ENCODE results near the gene CELA2B. TPM values are rescaled to one million over a fixed set of nuclear protein-coding genes. Genes with fewer than 3 reads are reported as not detected.

The CELA2B gene
- polyA plus RNA-seq, 1 of the 3 experiments (the other 2 are of a cell fraction) = not detected

GRCh38 chr1:15429701-15430149 is 46.2 kb upstream of the CELA2B start:
- 74% methylated on average over 14 of the region's 19 CpGs for WGBS (ENCODE audit: low lambda C conversion rate)
- Histone ChIP-seq H2AFZ (ENCODE audit: low read depth) (no peak overlapping the region), H3K27ac (ENCODE audit: low read depth in 2 of 2, low read length in 1 of 2) (no peak overlapping the region), H3K9me2 (no peaks in the 10 kb centered on the region), H3F3A (replicated peaks; ENCODE audit: insufficient read depth) (peaks cover 3% of the 10 kb centered on the region), H3K4me3 (ENCODE audit: low read depth in 2 of 2, low read length in 1 of 2) (no peak overlapping the region), H4K20me1 (ENCODE audit: insufficient read depth) (no peaks in the 10 kb centered on the region), H3K9me3 (no peaks in the 10 kb centered on the region), H3K4me2 (no peak overlapping the region), H3K4me1 (ENCODE audit: control insufficient read depth in 1 of 2, insufficient read depth in 2 of 2, low read depth in 1 of 2, low read length in 1 of 2) (no peaks in the 10 kb centered on the region; a peak in 1 of 4 replicates), H3K9ac (no peak overlapping the region), H3K27me3 (ENCODE audit: insufficient read depth) (no peaks in the 10 kb centered on the region), H3K36me3 (replicated peaks in 1 of 2; ENCODE audit: control insufficient read depth in 1 of 2, insufficient read depth in 2 of 2, low read length in 1 of 2) (peaks cover 4 to 7% of the 10 kb centered on the region in 2 experiments), H3K79me2 (ENCODE audit: insufficient read depth) (peaks cover 4% of the 10 kb centered on the region)
- TF ChIP-seq TEAD4 (IDR thresholded peaks at IDR 0.05; ENCODE audit: borderline replicate concordance, insufficient read depth) = no peak
- TF ChIP-seq MAX (IDR thresholded peaks at IDR 0.05; ENCODE audit: low read depth) = no peak
- TF ChIP-seq JUND (IDR thresholded peaks at IDR 0.05) = no peak
- no peak for TF ChIP-seq PBX3 (IDR thresholded peaks at IDR 0.05)
- no peak for TF ChIP-seq FOXM1 (IDR thresholded peaks at IDR 0.05; ENCODE audit: low read depth)
- TF ChIP-seq IRF3 (IDR thresholded peaks at IDR 0.05; ENCODE audit: low read depth, low read length) = no peak
- ChIA-PET CTCF (interaction anchor here (0.8 to 14.9 kb wide), 6 partner anchors 18 to 277 kb away, joined by 3 to 311 read pairs (median 10); partner anchors contain the start of gene EFHD2), POLR2A (no interaction called here)
- DNase-seq = peak; percentile 23

- ChIA-PET CTCF (interaction anchor here (0.6 to 14.9 kb wide), 52 partner anchors 9 to 332 kb away, joined by 3 to 311 read pairs (median 4); partner anchors contain the start of genes EFHD2 and TMEM51), POLR2A (no interaction called here)
- no peaks in the 10 kb centered on the region for H4K20me1 ChIP-seq (ENCODE audit: insufficient read depth)
- H3K4me3 ChIP-seq (ENCODE audit: low read depth in 2 of 2, low read length in 1 of 2) = no peak overlapping the region; a peak in 1 of 4 replicates
- no peak overlapping the region for H2AFZ ChIP-seq (ENCODE audit: low read depth)
- H3K4me2 ChIP-seq = no peak overlapping the region
- H3K9me3 ChIP-seq = no peaks in the 10 kb centered on the region
- H3K36me3 ChIP-seq (replicated peaks in 1 of 2; ENCODE audit: control insufficient read depth in 1 of 2, insufficient read depth in 2 of 2, low read length in 1 of 2) = peaks cover 4 to 7% of the 10 kb centered on the region in 2 experiments
- peaks cover 3% of the 10 kb centered on the region for H3F3A ChIP-seq (replicated peaks; ENCODE audit: insufficient read depth)
- H3K27me3 ChIP-seq (ENCODE audit: insufficient read depth) = no peaks in the 10 kb centered on the region
- H3K4me1 ChIP-seq (ENCODE audit: control insufficient read depth in 1 of 2, insufficient read depth in 2 of 2, low read depth in 1 of 2, low read length in 1 of 2) = no peaks in the 10 kb centered on the region; a peak in 1 of 4 replicates
- H3K27ac ChIP-seq (ENCODE audit: low read depth in 2 of 2, low read length in 1 of 2) = no peak overlapping the region
- no peaks in the 10 kb centered on the region for H3K79me2 ChIP-seq (ENCODE audit: insufficient read depth)
- H3K9me2 ChIP-seq = no peaks in the 10 kb centered on the region
- WGBS (ENCODE audit: low lambda C conversion rate) = 85% methylated on average over 11 of the region's 19 CpGs
- peak; percentile 93 for DNase-seq
- no peak for TF ChIP-seq SIN3A (IDR thresholded peaks at IDR 0.05; ENCODE audit: borderline replicate concordance, low read depth, low read length)
- no peak for TF ChIP-seq ZBTB33 (IDR thresholded peaks at IDR 0.05; ENCODE audit: borderline replicate concordance, low read depth)
- peak; percentile 81 for TF ChIP-seq SMC3 (IDR thresholded peaks at IDR 0.05; ENCODE audit: low read depth, low read length)
- no peak for TF ChIP-seq REST (IDR thresholded peaks at IDR 0.05; ENCODE audit: low read depth, low read length)
- TF ChIP-seq IRF3 (IDR thresholded peaks at IDR 0.05; ENCODE audit: low read depth, low read length) = no peak
- TF ChIP-seq TEAD4 (IDR thresholded peaks at IDR 0.05; ENCODE audit: borderline replicate concordance, insufficient read depth) = no peak
- TF ChIP-seq CTCF (IDR thresholded peaks at IDR 0.05) = peak; percentile 98
- peak; percentile 93 for TF ChIP-seq RAD21 (IDR thresholded peaks at IDR 0.05; ENCODE audit: low read length)
- no peak overlapping the region for H3K9ac ChIP-seq
Measured at GRCh38 chr1:15430787-15431570, 44.9 kb upstream of the CELA2B start.

Data from SK-N-SH (cell line).